ENCODE data around the gene OR52K1.

Gene OR52K1

DNA sequence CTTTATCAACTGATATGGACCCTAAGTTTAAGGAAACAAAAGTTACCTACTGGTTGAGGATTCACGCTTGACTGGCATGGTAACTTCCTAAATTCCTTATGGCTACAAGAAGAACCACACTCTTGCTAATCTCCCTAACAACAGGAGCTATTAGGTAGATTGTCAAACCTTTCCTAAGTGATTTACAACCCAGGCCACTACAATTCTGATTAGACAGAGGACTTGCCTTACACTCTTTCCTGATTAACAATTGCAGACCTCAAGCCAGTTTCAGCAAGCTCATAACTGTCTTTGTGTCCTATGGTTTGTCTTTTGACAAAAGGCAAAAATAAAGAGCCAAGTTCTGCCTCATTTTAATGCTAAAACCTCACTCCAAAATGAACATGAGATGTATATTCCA, 17.0 kb upstream of the OR52K1 start:
- Histone ChIP-seq H3K23ac (ENCODE audit: low read length in 2 of 2) (no peak overlapping the region), H3K9me3 (ENCODE audit: control insufficient read depth, low read length) (peaks cover 31% of the 10 kb centered on the region), H2AK5ac (ENCODE audit: low read length, severe bottlenecking) (no peak overlapping the region), H3K27ac (ENCODE audit: low read length, poor library complexity, severe bottlenecking) (no peak overlapping the region), H3K36me3 (ENCODE audit: control insufficient read depth in 1 of 2, insufficient read depth in 2 of 2, low read depth in 1 of 2, low read length in 2 of 2) (no peaks in the 10 kb centered on the region), H2AFZ (ENCODE audit: low read depth, low read length) (no peak overlapping the region), H3K79me1 (replicated peaks; ENCODE audit: low read length, poor library complexity, severe bottlenecking) (no peaks in the 10 kb centered on the region), H2BK120ac (ENCODE audit: low read depth, low read length) (no peak overlapping the region), H3K27me3 (ENCODE audit: control insufficient read depth in 1 of 2, insufficient read depth in 1 of 2, low read length in 2 of 2) (no peaks in the 10 kb centered on the region), H3K4me1 (ENCODE audit: control insufficient read depth, insufficient read depth, low read depth, low read length) (no peaks in the 10 kb centered on the region), H4K8ac (ENCODE audit: low read length) (no peak overlapping the region), H3K4me3 (ENCODE audit: insufficient read depth in 1 of 2, low read depth in 1 of 2, low read length in 2 of 2) (no peak overlapping the region), H3K18ac (ENCODE audit: low read depth in 1 of 2, low read length in 2 of 2) (no peak overlapping the region), H3K9ac (ENCODE audit: low read length) (no peak overlapping the region), H3K4me2 (ENCODE audit: low read length, poor library complexity, severe bottlenecking) (no peak overlapping the region), H2BK15ac (ENCODE audit: low read depth, poor library complexity, severe bottlenecking) (no peak overlapping the region), H3K4ac (ENCODE audit: low read depth in 1 of 2, low read length in 2 of 2) (no peak overlapping the region), H2BK5ac (ENCODE audit: low read depth, low read length, poor library complexity, severe bottlenecking) (no peak overlapping the region), H3K14ac (ENCODE audit: low read length in 2 of 2) (no peak overlapping the region), H2BK12ac (ENCODE audit: low read length in 2 of 2) (no peak overlapping the region), H4K91ac (ENCODE audit: low read length) (no peak overlapping the region)
- WGBS = 73% methylated on average over 1 of the region's 1 CpG
- no peak for DNase-seq

DNA sequence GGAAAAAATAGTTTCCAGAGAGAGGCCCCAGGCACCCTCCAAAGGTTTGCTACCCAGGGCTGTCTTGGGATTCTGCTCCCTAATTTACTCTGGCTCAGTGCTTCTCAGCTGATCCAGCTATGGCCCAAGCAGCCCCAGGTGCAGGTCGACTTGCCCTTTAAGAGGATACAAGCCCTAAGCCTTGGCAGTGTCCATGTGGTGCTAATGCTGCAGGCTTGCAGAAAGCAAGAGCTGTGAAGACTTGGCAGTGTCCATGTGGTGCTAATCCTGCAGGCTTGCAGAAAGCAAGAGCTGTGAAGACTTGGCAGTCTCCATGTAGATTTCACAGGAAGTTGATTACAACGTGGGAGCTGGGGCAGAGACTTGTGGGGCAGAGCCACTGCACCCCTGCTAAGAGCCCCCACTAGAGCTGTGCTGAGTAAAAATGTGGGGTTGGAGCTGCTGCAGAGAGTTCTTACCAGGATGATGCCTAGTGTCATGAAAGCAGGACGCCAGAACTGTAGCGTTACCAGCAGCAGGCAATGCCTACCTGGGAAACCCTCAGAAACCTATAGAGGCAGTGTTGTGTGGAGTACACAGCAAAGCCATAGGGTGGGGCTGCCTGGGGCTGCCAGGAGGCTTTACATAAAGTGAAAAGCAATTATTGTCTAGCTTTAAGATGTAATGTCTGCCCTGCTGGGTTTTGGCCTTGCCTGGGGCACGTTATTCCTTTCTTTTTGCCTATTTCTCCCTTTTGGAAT, 16.1 kb upstream of the OR52K1 start:
- no peaks in the 10 kb centered on the region for H3K4me1 ChIP-seq (ENCODE audit: control insufficient read depth, insufficient read depth, low read depth, low read length)
- WGBS = 55% methylated on average over 5 of the region's 5 CpGs
- H2BK15ac ChIP-seq (ENCODE audit: low read depth, poor library complexity, severe bottlenecking) = no peak overlapping the region
- H2BK12ac ChIP-seq (ENCODE audit: low read length in 2 of 2) = no peak overlapping the region
- no peaks in the 10 kb centered on the region for H3K79me1 ChIP-seq (replicated peaks; ENCODE audit: low read length, poor library complexity, severe bottlenecking)
- no peaks in the 10 kb centered on the region for H3K36me3 ChIP-seq (ENCODE audit: control insufficient read depth in 1 of 2, insufficient read depth in 2 of 2, low read depth in 1 of 2, low read length in 2 of 2)
- no peak overlapping the region for H2BK5ac ChIP-seq (ENCODE audit: low read depth, low read length, poor library complexity, severe bottlenecking)
- no peaks in the 10 kb centered on the region for H3K27me3 ChIP-seq (ENCODE audit: control insufficient read depth in 1 of 2, insufficient read depth in 1 of 2, low read length in 2 of 2)
- H4K8ac ChIP-seq (ENCODE audit: low read length) = no peak overlapping the region
- no peak overlapping the region for H2AFZ ChIP-seq (ENCODE audit: low read depth, low read length)
- no peak overlapping the region for H3K27ac ChIP-seq (ENCODE audit: low read length, poor library complexity, severe bottlenecking)
- no peak overlapping the region for H4K91ac ChIP-seq (ENCODE audit: low read length)
- H2BK120ac ChIP-seq (ENCODE audit: low read depth, low read length) = no peak overlapping the region
- no peak overlapping the region for H3K14ac ChIP-seq (ENCODE audit: low read length in 2 of 2)
- H3K9ac ChIP-seq (ENCODE audit: low read length) = no peak overlapping the region
- H3K18ac ChIP-seq (ENCODE audit: low read depth in 1 of 2, low read length in 2 of 2) = no peak overlapping the region
- no peak overlapping the region for H3K23ac ChIP-seq (ENCODE audit: low read length in 2 of 2)
- H2AK5ac ChIP-seq (ENCODE audit: low read length, severe bottlenecking) = no peak overlapping the region
- peaks cover 31% of the 10 kb centered on the region for H3K9me3 ChIP-seq (ENCODE audit: control insufficient read depth, low read length)
- no peak overlapping the region for H3K4me3 ChIP-seq (ENCODE audit: insufficient read depth in 1 of 2, low read depth in 1 of 2, low read length in 2 of 2)
- no peak overlapping the region for H3K4ac ChIP-seq (ENCODE audit: low read depth in 1 of 2, low read length in 2 of 2)
- no peak overlapping the region for H3K4me2 ChIP-seq (ENCODE audit: low read length, poor library complexity, severe bottlenecking)
- DNase-seq = no peak

DNA sequence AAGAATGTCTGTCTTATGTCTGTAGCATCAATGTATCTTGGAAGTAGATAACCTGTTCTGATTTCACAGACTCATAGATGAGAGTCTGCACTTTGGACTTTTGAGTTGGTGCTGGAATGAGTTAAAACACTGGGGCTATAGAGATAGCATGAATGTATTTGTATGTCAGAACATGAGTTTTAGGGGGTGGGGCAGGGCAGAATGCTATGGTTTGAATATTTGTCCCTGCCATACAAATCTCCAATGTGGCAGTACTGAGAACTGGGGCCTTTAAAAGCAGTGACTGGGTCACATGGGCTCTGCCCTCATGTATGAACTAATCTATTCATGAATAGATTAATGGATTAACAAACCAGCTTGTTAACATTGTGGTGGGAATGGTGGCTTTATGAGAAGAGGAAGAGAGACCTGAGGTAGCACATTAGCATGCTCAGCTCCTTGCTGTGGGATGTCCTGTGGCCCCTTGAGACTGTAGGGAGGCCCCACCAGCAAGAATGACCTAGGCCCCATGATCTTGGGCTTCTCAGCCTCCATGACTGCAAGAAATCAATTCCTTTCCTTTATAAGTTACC, 15.5 kb upstream of the OR52K1 start:
- H2AK5ac ChIP-seq (ENCODE audit: low read length, severe bottlenecking) = no peak overlapping the region
- no peak overlapping the region for H3K9ac ChIP-seq (ENCODE audit: low read length)
- H3K79me1 ChIP-seq (replicated peaks; ENCODE audit: low read length, poor library complexity, severe bottlenecking) = no peaks in the 10 kb centered on the region
- H2BK15ac ChIP-seq (ENCODE audit: low read depth, poor library complexity, severe bottlenecking) = no peak overlapping the region
- no peaks in the 10 kb centered on the region for H3K27me3 ChIP-seq (ENCODE audit: control insufficient read depth in 1 of 2, insufficient read depth in 1 of 2, low read length in 2 of 2)
- no peak overlapping the region for H3K18ac ChIP-seq (ENCODE audit: low read depth in 1 of 2, low read length in 2 of 2)
- no peak overlapping the region for H3K4me2 ChIP-seq (ENCODE audit: low read length, poor library complexity, severe bottlenecking)
- H3K4me1 ChIP-seq (ENCODE audit: control insufficient read depth, insufficient read depth, low read depth, low read length) = no peaks in the 10 kb centered on the region
- no peak overlapping the region for H3K27ac ChIP-seq (ENCODE audit: low read length, poor library complexity, severe bottlenecking)
- H3K4me3 ChIP-seq (ENCODE audit: insufficient read depth in 1 of 2, low read depth in 1 of 2, low read length in 2 of 2) = no peak overlapping the region
- DNase-seq = no peak
- H2AFZ ChIP-seq (ENCODE audit: low read depth, low read length) = no peak overlapping the region
- H3K23ac ChIP-seq (ENCODE audit: low read length in 2 of 2) = no peak overlapping the region
- no peak overlapping the region for H3K14ac ChIP-seq (ENCODE audit: low read length in 2 of 2)
- no peak overlapping the region for H2BK120ac ChIP-seq (ENCODE audit: low read depth, low read length)
- no peak overlapping the region for H2BK5ac ChIP-seq (ENCODE audit: low read depth, low read length, poor library complexity, severe bottlenecking)
- no peak overlapping the region for H3K4ac ChIP-seq (ENCODE audit: low read depth in 1 of 2, low read length in 2 of 2)
- peaks cover 31% of the 10 kb centered on the region for H3K9me3 ChIP-seq (ENCODE audit: control insufficient read depth, low read length)
- H3K36me3 ChIP-seq (ENCODE audit: control insufficient read depth in 1 of 2, insufficient read depth in 2 of 2, low read depth in 1 of 2, low read length in 2 of 2) = no peaks in the 10 kb centered on the region
- H4K91ac ChIP-seq (ENCODE audit: low read length) = no peak overlapping the region
- no peak overlapping the region for H2BK12ac ChIP-seq (ENCODE audit: low read length in 2 of 2)
- H4K8ac ChIP-seq (ENCODE audit: low read length) = no peak overlapping the region

- Histone ChIP-seq H4K91ac (ENCODE audit: low read length) (no peak overlapping the region), H3K36me3 (ENCODE audit: control insufficient read depth in 1 of 2, insufficient read depth in 2 of 2, low read depth in 1 of 2, low read length in 2 of 2) (no peaks in the 10 kb centered on the region), H3K27me3 (ENCODE audit: control insufficient read depth in 1 of 2, insufficient read depth in 1 of 2, low read length in 2 of 2) (no peaks in the 10 kb centered on the region), H2BK120ac (ENCODE audit: low read depth, low read length) (no peak overlapping the region), H3K14ac (ENCODE audit: low read length in 2 of 2) (no peak overlapping the region), H2BK15ac (ENCODE audit: low read depth, poor library complexity, severe bottlenecking) (no peak overlapping the region), H3K27ac (ENCODE audit: low read length, poor library complexity, severe bottlenecking) (no peak overlapping the region), H3K4ac (ENCODE audit: low read depth in 1 of 2, low read length in 2 of 2) (no peak overlapping the region), H2BK5ac (ENCODE audit: low read depth, low read length, poor library complexity, severe bottlenecking) (no peak overlapping the region), H3K9ac (ENCODE audit: low read length) (no peak overlapping the region), H2AFZ (ENCODE audit: low read depth, low read length) (no peak overlapping the region), H3K9me3 (ENCODE audit: control insufficient read depth, low read length) (peaks cover 26% of the 10 kb centered on the region), H2BK12ac (ENCODE audit: low read length in 2 of 2) (no peak overlapping the region), H3K79me1 (replicated peaks; ENCODE audit: low read length, poor library complexity, severe bottlenecking) (no peaks in the 10 kb centered on the region), H3K4me1 (ENCODE audit: control insufficient read depth, insufficient read depth, low read depth, low read length) (no peaks in the 10 kb centered on the region), H3K23ac (ENCODE audit: low read length in 2 of 2) (no peak overlapping the region), H4K8ac (ENCODE audit: low read length) (no peak overlapping the region), H3K4me3 (ENCODE audit: insufficient read depth in 1 of 2, low read depth in 1 of 2, low read length in 2 of 2) (no peak overlapping the region), H2AK5ac (ENCODE audit: low read length, severe bottlenecking) (no peak overlapping the region), H3K18ac (ENCODE audit: low read depth in 1 of 2, low read length in 2 of 2) (no peak overlapping the region), H3K4me2 (ENCODE audit: low read length, poor library complexity, severe bottlenecking) (no peak overlapping the region)
- WGBS = 63% methylated on average over 2 of the region's 3 CpGs
- no peak for DNase-seq
These were observed 14.4 kb upstream of the OR52K1 start for GRCh38 chr11:4467811-4468606.
